Neural crest cell (in vitro differentiated cells): Measurements from ENCODE around the gene ARL1. TPM values are rescaled to one million over a fixed set of nuclear protein-coding genes. Genes with fewer than 3 reads are reported as not detected.

Source experiments
- DNase-seq: peaks from one replicate; pipeline ENCODE4 v3.0.0; 2021; ENCODE audit warnings: low read depth, mixed read lengths, low spot score
- H3K27ac Mint-ChIP-seq: one replicate; pipeline ENCODE4 v1.8.0; 2021; ENCODE audit warnings: mild to moderate bottlenecking, mixed read lengths; ENCODE audit not compliant: unreplicated experiment
- H3K27me3 Mint-ChIP-seq: 2 replicates; pipeline ENCODE4 v1.8.0; 2021; ENCODE audit warnings: low read depth, mild to moderate bottlenecking, mixed read lengths
- H3K36me3 Mint-ChIP-seq: 2 replicates; pipeline ENCODE4 v1.8.0; 2021; ENCODE audit warnings: low read depth, mild to moderate bottlenecking, mixed read lengths
- H3K4me1 Mint-ChIP-seq: 2 replicates; pipeline ENCODE4 v1.8.0; 2021; ENCODE audit warnings: mixed read lengths
- H3K4me3 Mint-ChIP-seq: one replicate; pipeline ENCODE4 v1.8.0; 2021; ENCODE audit warnings: mild to moderate bottlenecking, mixed read lengths
- H3K9me3 Mint-ChIP-seq: 2 replicates; pipeline ENCODE4 v1.8.0; 2021; ENCODE audit warnings: mixed read lengths
- total RNA-seq: library from RNA; stranded (reverse); gene quantifications from 2 replicates; pipeline ENCODE4 v1.2.1, GENCODE V29; 2021
- TF ChIP-seq, protein P1 (sequence below): fragments of 200-600 bp; sonication (generic); conservative IDR thresholded peaks from 2 replicates; pipeline ENCODE4 v1.5.0; 2021; ENCODE audit warnings: antibody characterized with exemption, mild to moderate bottlenecking

Gene ARL1
- total RNA-seq, 1 donor from 2014 or later: 53.3 TPM

DNA sequence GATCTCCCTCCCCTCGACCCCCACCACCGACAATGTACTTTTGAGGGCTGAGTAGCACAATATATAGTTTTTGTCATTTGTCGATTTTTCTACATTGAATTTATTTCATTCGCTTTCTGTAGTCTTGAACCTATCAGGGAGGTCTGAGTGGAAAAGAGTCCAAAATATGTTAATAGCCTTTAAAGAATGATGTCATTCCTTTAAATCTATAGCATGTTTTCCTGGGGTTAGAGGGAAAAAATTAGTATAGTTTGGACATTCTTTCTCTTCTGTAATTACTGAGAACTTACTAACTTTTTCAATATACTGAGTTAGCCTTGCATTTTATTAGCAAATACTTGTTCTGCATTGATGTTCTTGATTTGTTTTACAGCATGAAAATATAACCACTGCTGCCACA, 55.9 kb downstream of the ARL1 start:
- Mint-ChIP-seq H3K9me3 (no peaks in the 10 kb centered on the region), H3K27ac (no peak overlapping the region), H3K36me3 (peaks cover 38% of the 10 kb centered on the region), H3K27me3 (no peaks in the 10 kb centered on the region), H3K4me1 (no peaks in the 10 kb centered on the region), H3K4me3 (no peak overlapping the region)
- no peak for DNase-seq
- TF ChIP-seq, protein P1, sequence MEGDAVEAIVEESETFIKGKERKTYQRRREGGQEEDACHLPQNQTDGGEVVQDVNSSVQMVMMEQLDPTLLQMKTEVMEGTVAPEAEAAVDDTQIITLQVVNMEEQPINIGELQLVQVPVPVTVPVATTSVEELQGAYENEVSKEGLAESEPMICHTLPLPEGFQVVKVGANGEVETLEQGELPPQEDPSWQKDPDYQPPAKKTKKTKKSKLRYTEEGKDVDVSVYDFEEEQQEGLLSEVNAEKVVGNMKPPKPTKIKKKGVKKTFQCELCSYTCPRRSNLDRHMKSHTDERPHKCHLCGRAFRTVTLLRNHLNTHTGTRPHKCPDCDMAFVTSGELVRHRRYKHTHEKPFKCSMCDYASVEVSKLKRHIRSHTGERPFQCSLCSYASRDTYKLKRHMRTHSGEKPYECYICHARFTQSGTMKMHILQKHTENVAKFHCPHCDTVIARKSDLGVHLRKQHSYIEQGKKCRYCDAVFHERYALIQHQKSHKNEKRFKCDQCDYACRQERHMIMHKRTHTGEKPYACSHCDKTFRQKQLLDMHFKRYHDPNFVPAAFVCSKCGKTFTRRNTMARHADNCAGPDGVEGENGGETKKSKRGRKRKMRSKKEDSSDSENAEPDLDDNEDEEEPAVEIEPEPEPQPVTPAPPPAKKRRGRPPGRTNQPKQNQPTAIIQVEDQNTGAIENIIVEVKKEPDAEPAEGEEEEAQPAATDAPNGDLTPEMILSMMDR: no peak

DNA sequence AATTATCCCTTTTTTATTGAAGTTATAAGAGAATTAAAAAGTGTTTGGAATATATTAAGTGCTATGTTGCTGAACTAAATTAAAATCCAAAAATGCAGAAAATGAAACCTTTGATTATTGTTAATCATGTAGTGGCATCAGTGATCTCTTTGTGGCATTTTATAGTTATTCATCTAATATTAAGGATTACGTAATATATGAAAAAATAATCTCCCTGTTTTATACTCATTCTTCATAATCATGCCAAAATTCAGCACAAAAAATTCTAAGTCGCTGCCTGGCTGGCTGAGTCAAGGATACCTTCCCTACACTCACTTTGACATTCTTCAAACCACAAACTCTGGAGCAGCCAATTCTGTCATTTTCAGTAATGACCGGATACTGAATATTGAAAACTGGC, 63.7 kb downstream of the ARL1 start:
- Mint-ChIP-seq H3K27ac (no peak overlapping the region), H3K27me3 (no peaks in the 10 kb centered on the region), H3K4me3 (no peak overlapping the region), H3K36me3 (peaks cover 24% of the 10 kb centered on the region), H3K4me1 (no peaks in the 10 kb centered on the region), H3K9me3 (no peaks in the 10 kb centered on the region)
- TF ChIP-seq, protein P1: no peak
- DNase-seq: no peak

Other genes starting within 250 kb of the ARL1 start
- not detected in 2 replicates for gene SLC5A8, start 197.5 kb downstream of the ARL1 start, total RNA-seq
- 28.7 and 30.7 TPM in 2 replicates for gene UTP20, start 127.7 kb downstream of the ARL1 start, total RNA-seq
- gene SPIC, start 67.6 kb upstream of the ARL1 start, total RNA-seq: not detected in 2 replicates
- gene MYBPC1, start 187.2 kb upstream of the ARL1 start, total RNA-seq: 0.20 TPM in 1 of 2 replicates, not detected in the other